COR-L47 (cell line): ENCODE measurements around the gene TBC1D10A.

Experiments used
- DNase-seq: peaks from one replicate; lab custom pipeline; 2025; lab: John Stamatoyannopoulos, UW

Gene TBC1D10A

GRCh38 chr22:30285846-30286200 lies 40.9 kb downstream of the TBC1D10A start:
- DNase-seq, result no peak

DNA sequence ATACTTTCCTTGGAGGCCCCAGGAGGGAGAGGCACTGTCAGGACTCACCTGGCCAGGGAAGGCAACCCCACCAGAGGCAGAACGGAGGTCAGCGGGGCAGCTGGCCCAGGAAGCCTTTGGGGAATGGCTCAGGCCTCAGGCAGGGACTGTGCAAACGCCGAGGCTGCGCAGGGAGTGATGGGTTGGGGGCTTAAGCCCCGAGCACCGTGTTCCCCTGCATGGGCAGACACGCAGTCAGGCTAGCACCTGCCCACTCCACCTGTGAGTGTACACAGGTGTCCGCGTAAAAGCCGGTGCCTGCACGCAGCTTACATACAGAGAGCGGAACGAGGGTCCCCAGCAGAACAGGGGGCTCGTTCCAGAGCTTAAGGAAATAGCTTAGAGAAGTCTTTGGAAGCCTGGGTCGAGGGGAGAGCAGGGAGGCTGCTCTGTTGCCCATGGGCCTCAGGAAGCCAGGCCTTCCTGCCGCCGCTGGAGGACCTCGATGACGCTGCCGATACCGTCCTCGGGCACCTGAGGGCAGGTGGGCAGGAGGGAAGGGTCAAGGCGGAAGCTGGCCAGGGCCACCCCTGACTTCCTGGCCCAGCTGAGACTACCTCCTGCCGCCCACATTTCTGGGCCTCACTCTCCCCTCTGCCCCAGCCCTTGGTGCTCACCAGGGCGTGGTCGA lies 41.4 kb downstream of the TBC1D10A start:
- no peak for DNase-seq

GRCh38 chr22:30284666-30285065 lies 42.1 kb downstream of the TBC1D10A start:
- no peak for DNase-seq

- no peak for DNase-seq
Observed at GRCh38 chr22:30284172-30284571, 42.6 kb downstream of the TBC1D10A start.

- no peak for DNase-seq
Observed at GRCh38 chr22:30283342-30283741, 43.4 kb downstream of the TBC1D10A start.

- DNase-seq, result no peak
Observed at GRCh38 chr22:30282616-30283046, 44.1 kb downstream of the TBC1D10A start.

DNA sequence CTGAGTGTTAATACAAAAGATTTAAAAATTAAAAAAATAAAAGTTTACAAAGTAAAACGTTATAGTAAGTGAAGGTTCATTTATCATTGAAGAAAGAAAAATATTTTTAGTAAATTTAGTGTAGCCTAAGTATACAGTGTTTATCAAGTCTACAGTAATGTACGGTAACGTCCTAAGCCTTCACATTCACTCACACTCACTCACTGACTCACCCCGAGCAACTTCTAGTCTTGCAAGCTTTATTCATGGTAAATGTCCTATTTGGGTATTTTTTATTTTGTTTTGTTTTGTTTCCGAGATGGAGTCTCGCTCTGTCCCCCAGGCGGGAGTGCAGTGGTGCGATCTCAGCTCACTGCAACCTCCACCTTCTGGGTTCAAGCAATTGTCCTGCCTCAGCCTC lies 46.2 kb downstream of the TBC1D10A start:
- no peak for DNase-seq

- DNase-seq, result no peak
Observed at GRCh38 chr22:30279932-30280331, 46.8 kb downstream of the TBC1D10A start.

- DNase-seq, result no peak
Observed at GRCh38 chr22:30279046-30279788, 47.5 kb downstream of the TBC1D10A start.

DNA sequence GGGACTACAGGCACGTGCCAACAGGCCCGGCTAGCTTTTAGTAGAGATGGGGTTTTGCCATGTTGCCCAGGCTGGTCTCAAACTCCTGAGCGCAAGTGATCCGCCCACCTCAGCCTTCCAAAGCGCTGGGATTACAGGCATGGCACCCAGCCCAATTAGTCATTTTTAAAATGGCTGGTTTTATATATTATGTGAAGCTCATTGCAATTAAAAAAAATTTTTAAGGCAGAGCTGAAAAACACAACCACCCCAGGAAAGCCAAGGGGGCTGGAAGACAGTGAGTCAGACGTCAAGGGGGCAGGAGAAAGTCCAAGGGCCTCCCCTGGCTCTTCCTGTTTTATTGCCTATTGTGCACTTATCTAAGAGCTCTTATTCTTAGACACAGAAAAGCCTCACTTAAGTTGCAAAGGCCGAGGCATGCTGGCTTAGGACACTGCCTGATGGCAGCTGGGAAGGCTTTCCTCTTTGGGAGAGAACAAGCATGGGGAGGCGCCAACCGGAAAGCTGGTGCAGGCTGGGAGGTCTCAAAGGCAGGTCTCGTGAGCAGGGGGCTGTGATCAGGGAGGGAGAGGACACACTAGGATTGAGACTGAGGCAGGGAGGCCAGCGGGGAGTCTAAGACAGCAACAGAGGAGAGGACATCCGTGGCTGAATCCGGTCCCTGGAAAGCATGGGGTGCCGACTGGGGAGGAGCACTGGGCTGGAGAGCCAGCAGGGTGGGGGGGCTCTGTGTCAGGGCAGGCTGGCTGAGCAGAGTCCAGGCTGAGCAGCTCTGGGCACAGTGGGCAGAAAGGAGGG lies 49.0 kb downstream of the TBC1D10A start:
- DNase-seq, result no peak

GRCh38 chr22:30276039-30276438 lies 50.7 kb downstream of the TBC1D10A start:
- no peak for DNase-seq

- DNase-seq, result no peak
Observed at GRCh38 chr22:30275625-30276024, 51.1 kb downstream of the TBC1D10A start.

DNA sequence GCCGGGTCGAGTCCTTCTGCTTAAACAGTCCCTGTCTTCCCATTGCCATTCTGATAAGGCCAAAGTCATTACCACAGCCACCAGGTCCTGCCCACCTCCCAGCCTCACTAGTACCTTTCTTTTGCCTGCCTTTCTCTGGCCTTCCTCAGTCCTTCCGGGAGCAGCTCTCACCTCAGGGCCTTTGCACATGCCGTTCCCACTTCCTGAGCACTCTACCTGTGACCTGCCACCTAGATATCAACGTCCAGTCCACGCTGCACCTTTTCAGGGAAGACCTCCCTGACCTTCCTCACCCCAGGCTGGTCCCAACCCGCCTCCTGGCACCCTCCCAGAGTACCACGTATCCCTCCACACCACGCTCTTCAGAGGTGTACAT lies 52.3 kb downstream of the TBC1D10A start:
- DNase-seq, result no peak

DNA sequence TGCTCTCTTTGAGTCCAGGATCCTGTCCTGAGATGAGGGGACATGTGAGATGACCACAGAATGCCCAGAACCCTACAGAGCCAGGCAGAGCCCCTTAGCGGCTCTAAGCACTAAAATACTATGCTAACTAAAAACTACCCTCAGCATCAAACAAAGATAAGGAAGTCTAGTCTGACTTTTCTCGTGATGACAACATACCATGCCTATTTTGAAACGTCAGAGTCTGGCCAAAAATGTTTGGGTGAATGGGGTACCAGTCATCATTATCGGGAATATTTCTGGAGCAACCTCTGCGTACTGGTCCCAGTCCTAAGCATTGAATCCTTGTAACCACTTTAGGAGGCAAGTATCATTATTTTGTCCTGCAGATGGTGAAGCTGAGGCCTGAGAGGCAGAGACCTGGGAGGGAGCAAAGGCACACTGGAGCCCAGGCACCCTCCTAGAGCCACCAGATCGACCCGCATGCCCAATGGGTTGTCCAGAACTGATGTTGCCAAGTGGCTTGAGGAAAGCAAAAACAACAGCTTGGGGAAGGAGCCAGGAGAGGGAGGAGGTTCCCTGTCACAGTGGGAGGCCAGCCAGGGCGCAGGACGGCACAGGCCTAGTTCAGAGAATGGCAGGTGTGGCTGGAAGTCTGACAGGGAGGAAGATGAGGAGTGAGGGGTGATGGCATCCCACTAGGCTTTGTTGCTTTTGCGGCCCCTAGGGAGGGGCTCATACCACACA lies 52.9 kb downstream of the TBC1D10A start:
- DNase-seq, result no peak

DNA sequence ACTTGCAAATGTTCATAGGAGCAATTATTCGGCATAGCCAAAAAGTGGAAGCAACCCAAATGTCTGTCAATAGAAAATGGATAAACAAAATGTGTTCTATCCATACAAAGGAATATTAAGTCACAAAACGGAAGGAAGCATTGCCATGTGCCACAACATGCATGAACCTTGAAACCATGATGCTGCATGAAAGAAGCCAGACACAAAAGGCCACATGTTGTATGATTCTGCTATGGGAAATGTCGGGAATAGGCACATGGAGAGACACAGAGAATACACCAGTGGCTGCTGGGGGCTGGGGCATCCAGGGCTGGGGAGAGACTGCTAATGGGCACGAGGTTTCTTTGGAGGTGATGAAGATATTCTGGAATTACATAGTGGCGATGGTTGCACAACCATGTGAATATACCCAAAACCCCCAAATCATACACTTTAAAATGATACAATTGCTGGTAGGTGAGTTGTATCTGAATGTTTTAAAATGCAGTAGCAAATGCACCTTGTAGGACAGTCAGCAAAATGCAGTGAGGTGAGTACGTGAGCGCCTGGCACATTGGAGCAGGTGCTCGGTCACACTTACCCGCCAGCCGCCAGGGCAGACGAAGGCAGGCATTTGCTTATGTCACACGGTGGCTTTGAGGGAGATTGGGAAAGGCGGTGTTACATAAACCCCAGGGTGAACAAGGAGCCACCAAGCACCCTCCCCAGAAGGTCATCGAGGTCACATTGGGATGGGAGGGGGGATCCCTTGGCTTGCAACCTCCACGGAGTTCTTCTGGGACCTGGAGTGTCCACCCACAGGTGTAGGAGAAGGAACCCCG lies 53.8 kb downstream of the TBC1D10A start:
- DNase-seq, result no peak

GRCh38 chr22:30270832-30271231 lies 55.9 kb downstream of the TBC1D10A start:
- DNase-seq, result no peak

- DNase-seq, result no peak
Observed at GRCh38 chr22:30268331-30268730, 58.4 kb downstream of the TBC1D10A start.

DNA sequence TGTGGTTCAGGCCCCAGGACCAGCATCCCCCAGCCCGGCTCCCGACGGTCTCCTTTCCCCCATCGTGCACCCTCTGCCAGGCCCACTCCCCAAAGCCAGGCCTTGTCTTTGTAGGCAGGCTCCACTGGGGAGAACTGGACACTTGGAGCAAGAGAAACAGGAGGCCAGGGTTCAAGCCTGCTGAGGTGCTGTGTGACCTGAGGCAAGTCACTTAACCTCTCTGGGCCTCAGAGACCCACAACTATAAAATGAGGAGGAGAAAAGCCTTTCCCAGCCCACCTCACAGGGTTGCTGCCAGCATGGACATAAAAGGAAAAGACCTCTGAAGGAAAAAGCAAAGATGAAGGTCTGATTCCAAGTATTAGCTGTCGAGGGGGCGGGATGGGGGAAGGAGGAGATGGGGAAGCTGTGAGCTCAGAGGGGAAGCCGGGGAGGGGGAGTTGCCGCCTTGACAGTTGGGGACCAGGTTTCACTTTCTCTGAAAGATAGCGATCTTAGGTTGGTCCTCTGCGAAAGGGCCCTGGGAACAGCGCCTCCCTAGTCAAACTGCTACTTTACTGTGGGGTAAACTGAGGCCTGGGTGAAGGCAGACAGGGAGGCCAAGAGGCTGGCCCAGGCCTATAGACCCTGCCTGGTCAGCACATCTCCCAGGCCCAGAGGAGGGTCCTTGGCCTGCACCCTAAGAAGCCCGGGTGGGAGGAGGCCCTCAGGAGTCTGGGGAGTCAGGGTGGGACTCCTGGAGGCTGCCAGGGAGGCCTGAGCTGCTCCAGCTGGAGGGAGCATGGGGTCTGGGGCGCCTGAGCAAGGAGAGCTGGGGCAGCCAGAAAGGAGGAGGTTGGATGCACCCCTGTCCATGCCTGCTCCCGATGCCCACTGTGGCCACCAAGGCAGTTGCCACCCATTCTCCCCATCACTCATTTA lies 59.1 kb downstream of the TBC1D10A start:
- no peak for DNase-seq

GRCh38 chr22:30266445-30267381 lies 60.0 kb downstream of the TBC1D10A start, which contains the start of gene OSM:
TSS of gene OSM (minus strand) at chr22:30266851. CDS start at chr22:30266799, 52 bp downstream.
- no peak for DNase-seq
